CD14-positive monocyte (primary cell): ENCODE data around the gene HDAC8. TPM values are rescaled to one million over a fixed set of nuclear protein-coding genes. Genes with fewer than 3 reads are reported as not detected.

ENCODE experiments used
- DNase-seq, 3 donors: peaks; one replicate each; pipeline ENCODE4 v3.0.0-alpha.2; 2011 to 2022
- H2AFZ ChIP-seq: 2 replicates; pipeline ENCODE4 v1.6.0; 2012; ENCODE audit warnings: mild to moderate bottlenecking, low read depth, low read length, inconsistent platforms; ENCODE audit not compliant: insufficient read depth, poor library complexity, severe bottlenecking
- H3K27ac ChIP-seq, 2 donors: 1 replicate in 1 of 2; 2 replicates in 1 of 2; pipeline ENCODE4 v1.5.1; 2012 to 2013; ENCODE audit warnings: low read length in 2 of 2, control low read depth in 1 of 2, inconsistent platforms in 1 of 2, low read depth in 1 of 2, mild to moderate bottlenecking in 1 of 2
- H3K27me3 ChIP-seq, 2 donors: one replicate each; pipeline versions ENCODE4 v1.6.0 to v1.6.1; 2011 to 2013; ENCODE audit warnings: low read length in 2 of 2; ENCODE audit not compliant: control insufficient read depth in 2 of 2, insufficient read depth in 2 of 2
- H3K36me3 ChIP-seq, 2 donors: replicated peaks in 1 of 2; 1 replicate in 1 of 2; 2 replicates in 1 of 2; pipeline versions ENCODE4 v1.5.1 to v1.6.1; 2012 to 2013; ENCODE audit warnings: low read length in 2 of 2, control low read depth in 1 of 2, inconsistent platforms in 1 of 2, mild to moderate bottlenecking in 1 of 2; ENCODE audit not compliant: insufficient read depth in 2 of 2, control insufficient read depth in 1 of 2
- H3K4me1 ChIP-seq, 2 donors: 1 replicate in 1 of 2; 2 replicates in 1 of 2; pipeline versions ENCODE4 v1.5.1 to v1.6.1; 2012 to 2013; ENCODE audit warnings: low read length in 2 of 2, control low read depth in 1 of 2, inconsistent platforms in 1 of 2, mild to moderate bottlenecking in 1 of 2, moderate library complexity in 1 of 2; ENCODE audit not compliant: insufficient read depth in 2 of 2, control insufficient read depth in 1 of 2
- H3K4me2 ChIP-seq: replicated peaks from 2 replicates; pipeline ENCODE3; 2012; ENCODE audit warnings: low read length, moderate library complexity, mild to moderate bottlenecking; ENCODE audit not compliant: poor library complexity, severe bottlenecking; ENCODE audit errors: extremely low read depth
- H3K4me3 ChIP-seq, 3 experiments: fragments of 200-600 bp in 1 of 3; sonication (generic) in 1 of 3; replicated peaks in 1 of 3; 1 replicate in 2 of 3; 2 replicates in 1 of 3; pipeline ENCODE4 v1.5.1; 2011 to 2013; ENCODE audit warnings: low read length in 3 of 3, mild to moderate bottlenecking in 3 of 3, control low read depth in 2 of 3, low read depth in 2 of 3, inconsistent platforms in 1 of 3, moderate library complexity in 1 of 3
- H3K79me2 ChIP-seq: 2 replicates; pipeline ENCODE4 v1.6.0; 2012; ENCODE audit warnings: mild to moderate bottlenecking, control low read depth, inconsistent platforms, low read length, moderate library complexity; ENCODE audit not compliant: insufficient read depth
- H3K9ac ChIP-seq: 2 replicates; pipeline ENCODE4 v1.6.0; 2017; ENCODE audit warnings: low read length, mild to moderate bottlenecking; ENCODE audit not compliant: insufficient read depth, poor library complexity, severe bottlenecking
- H3K9me3 ChIP-seq, 2 donors: replicated peaks in 1 of 2; 1 replicate in 1 of 2; 2 replicates in 1 of 2; pipeline versions ENCODE4 v1.5.1 to v1.6.1; 2012 to 2013; ENCODE audit warnings: low read length in 2 of 2, control low read depth in 1 of 2; ENCODE audit not compliant: control insufficient read depth in 1 of 2, insufficient read depth in 1 of 2
- H4K20me1 ChIP-seq: 2 replicates; pipeline ENCODE4 v1.6.0; 2012; ENCODE audit warnings: mild to moderate bottlenecking, low read length, control low read depth, moderate library complexity; ENCODE audit not compliant: insufficient read depth
- H3K27ac Mint-ChIP-seq, 7 donors: one replicate each; pipeline ENCODE4 v1.8.0; 2020; ENCODE audit warnings: mild to moderate bottlenecking in 7 of 7, mixed read lengths in 7 of 7, moderate library complexity in 6 of 7, inconsistent platforms in 2 of 7
- H3K27me3 Mint-ChIP-seq, 3 donors: one replicate each; pipeline ENCODE4 v1.8.0; 2021 to 2022; ENCODE audit warnings: low read depth in 3 of 3, mild to moderate bottlenecking in 3 of 3, mixed read lengths in 3 of 3, moderate library complexity in 3 of 3, inconsistent platforms in 1 of 3
- H3K36me3 Mint-ChIP-seq, 2 donors: one replicate each; pipeline ENCODE4 v1.8.0; 2020; ENCODE audit warnings: mixed read lengths in 2 of 2, inconsistent platforms in 1 of 2, mild to moderate bottlenecking in 1 of 2
- H3K4me1 Mint-ChIP-seq: one replicate; pipeline ENCODE4 v1.8.0; 2020; ENCODE audit warnings: mild to moderate bottlenecking, mixed read lengths
- H3K4me3 Mint-ChIP-seq, 2 donors: one replicate each; pipeline ENCODE4 v1.8.0; 2020; ENCODE audit warnings: mild to moderate bottlenecking in 2 of 2, mixed read lengths in 2 of 2, moderate library complexity in 1 of 2
- H3K9me3 Mint-ChIP-seq, 7 donors: one replicate each; pipeline ENCODE4 v1.8.0; 2020 to 2022; ENCODE audit warnings: mixed read lengths in 7 of 7, mild to moderate bottlenecking in 6 of 7, moderate library complexity in 6 of 7, inconsistent platforms in 2 of 7
- CTCF ChIP-seq: fragments of 200-600 bp; IDR thresholded peaks from one replicate; pipeline ENCODE4 v1.8.0; 2022; ENCODE audit warnings: antibody characterized with exemption, mild to moderate bottlenecking
- WGBS: methylation state at CpG from one replicate; pipeline ENCODE4 v1.1.5; 2013; ENCODE audit warnings: missing lambda C conversion rate; ENCODE audit not compliant: insufficient coverage; 5-methylcytosine and 5-hydroxymethylcytosine counted together
- intact Hi-C, 2 donors: fragments of 100-400 bp; cut with micrococcal nuclease; formaldehyde crosslinking; loops; one replicate each; pipeline versions ENCODE4 v1.15.0 to v1.15.1; 2023
- polyA plus RNA-seq, 3 donors: library from polyadenylated mRNA; depleted of rRNA in 1 of 3; unstranded in 2 of 3; stranded (reverse) in 1 of 3; fragments of 300-500 nt in 2 of 3; fragments of >200 nt in 1 of 3; fragmentation: Illumina TruSeq in 2 of 3; gene quantifications; 1 replicate in 2 of 3; 2 replicates in 1 of 3; pipeline ENCODE4 v1.2.3, GENCODE V29; 2012 to 2021

The HDAC8 gene
- polyA plus RNA-seq, 3 donors, result 14.3 to 22.9 (median 20.5) TPM

GRCh38 chrX:72396117-72396516 lies 176.5 kb downstream of the HDAC8 start:
- no peak for DNase-seq
- H3K27ac ChIP-seq, result no peak overlapping the region
- peaks cover 0 to 4% of the 10 kb centered on the region in 2 donors for H3K27me3 ChIP-seq
- peaks cover 0 to 4% (median 0%) of the 10 kb centered on the region in 7 donors for H3K9me3 Mint-ChIP-seq
- H3K4me3 Mint-ChIP-seq, result no peak overlapping the region
- peaks cover 9 to 16% of the 10 kb centered on the region in 2 donors for H3K4me1 ChIP-seq
- no peak overlapping the region for H3K4me3 ChIP-seq
- peak overlapping the region in 2 of 7 donors; percentile 10 to 43 for H3K27ac Mint-ChIP-seq
- no peaks in the 10 kb centered on the region for H3K79me2 ChIP-seq
- no peaks in the 10 kb centered on the region for H3K9me3 ChIP-seq
- intact Hi-C loops, result no loop called here
- TF ChIP-seq CTCF, result no peak
- H3K4me1 Mint-ChIP-seq, result peaks cover 22% of the 10 kb centered on the region
- WGBS, result no CpG with 5 or more reads among the region's 1 CpG
- no peaks in the 10 kb centered on the region for H4K20me1 ChIP-seq
- no peak overlapping the region for H3K4me2 ChIP-seq
- no peak overlapping the region for H2AFZ ChIP-seq
- H3K36me3 ChIP-seq, result no peaks in the 10 kb centered on the region
- H3K9ac ChIP-seq, result no peak overlapping the region
- peaks cover 0 to 12% (median 2%) of the 10 kb centered on the region in 3 donors for H3K27me3 Mint-ChIP-seq
- peaks cover 3% of the 10 kb centered on the region in 2 donors for H3K36me3 Mint-ChIP-seq

- no peak overlapping the region for H3K4me3 ChIP-seq
- H3K4me3 Mint-ChIP-seq, result peak overlapping the region; percentile 24 to 30
- H3K27me3 Mint-ChIP-seq, result peaks cover 0 to 11% (median 2%) of the 10 kb centered on the region in 3 donors
- peak overlapping the region in 3 of 7 donors; percentile 14 to 58 (median 22) for H3K27ac Mint-ChIP-seq
- H3K9me3 ChIP-seq, result no peaks in the 10 kb centered on the region
- peak overlapping the region; percentile 7 for H3K4me2 ChIP-seq
- no peak for TF ChIP-seq CTCF
- no CpG with 5 or more reads among the region's 1 CpG for WGBS
- peaks cover 22% of the 10 kb centered on the region for H3K4me1 Mint-ChIP-seq
- H3K27ac ChIP-seq, result no peak overlapping the region
- no peaks in the 10 kb centered on the region for H4K20me1 ChIP-seq
- peaks cover 0 to 4% of the 10 kb centered on the region in 2 donors for H3K27me3 ChIP-seq
- DNase-seq, result peak in 1 of 3 donors; percentile 0
- peaks cover 3% of the 10 kb centered on the region in 2 donors for H3K36me3 Mint-ChIP-seq
- H3K9me3 Mint-ChIP-seq, result peaks cover 0 to 2% (median 0%) of the 10 kb centered on the region in 7 donors
- no peak overlapping the region for H2AFZ ChIP-seq
- intact Hi-C loops, result no loop called here
- H3K79me2 ChIP-seq, result no peaks in the 10 kb centered on the region
- peaks cover 9 to 16% of the 10 kb centered on the region in 2 donors for H3K4me1 ChIP-seq
- H3K9ac ChIP-seq, result no peak overlapping the region
- H3K36me3 ChIP-seq, result no peaks in the 10 kb centered on the region
Measured at GRCh38 chrX:72395237-72395636, 177.4 kb downstream of the HDAC8 start.
